ENCODE results near the gene CEMIP2. TPM values are rescaled to one million over a fixed set of nuclear protein-coding genes. Genes with fewer than 3 reads are reported as not detected.

Gene CEMIP2
- polyA plus RNA-seq, 3 donors = 11.6 to 58.7 (median 21.4) TPM

DNA sequence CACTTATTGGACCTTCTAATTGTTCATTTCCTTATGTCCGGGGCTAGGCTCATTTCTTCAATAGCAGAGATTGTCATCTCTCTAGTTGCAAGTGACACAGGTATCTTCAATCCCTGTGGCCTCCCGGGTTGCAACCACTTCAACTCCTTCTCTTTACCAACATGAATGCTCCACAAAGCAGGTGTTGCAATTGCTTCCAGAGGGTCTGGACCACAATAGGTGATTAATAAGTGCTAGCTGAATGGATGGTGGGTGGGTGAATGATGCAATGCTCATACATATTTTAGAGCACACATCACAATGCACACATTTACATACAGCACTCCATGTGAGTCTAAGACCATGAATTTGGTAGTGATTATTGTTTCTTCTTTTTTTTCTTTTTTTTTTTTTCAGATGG is 2.6 kb downstream of the CEMIP2 start:
- Histone ChIP-seq H3K9me3 (replicated peaks in 1 of 2; ENCODE audit: control insufficient read depth in 1 of 2, insufficient read depth in 1 of 2, low read length in 2 of 2) (no peaks in the 10 kb centered on the region), H3K4me2 (replicated peaks; ENCODE audit: extremely low read depth, low read length, poor library complexity, severe bottlenecking) (peak overlapping the region; percentile 92), H3K27me3 (ENCODE audit: control insufficient read depth in 2 of 2, insufficient read depth in 2 of 2, low read length in 2 of 2) (peaks cover 3 to 4% of the 10 kb centered on the region in 2 donors), H4K20me1 (ENCODE audit: insufficient read depth, low read length) (peaks cover 73% of the 10 kb centered on the region), H3K4me1 (ENCODE audit: control insufficient read depth in 1 of 2, insufficient read depth in 2 of 2, low read length in 2 of 2) (peaks cover 49 to 52% of the 10 kb centered on the region in 2 donors), H3K36me3 (replicated peaks in 1 of 2; ENCODE audit: control insufficient read depth in 1 of 2, insufficient read depth in 2 of 2, low read length in 2 of 2) (no peaks in the 10 kb centered on the region), H3K79me2 (ENCODE audit: insufficient read depth, low read length) (peaks cover 73% of the 10 kb centered on the region), H3K9ac (ENCODE audit: insufficient read depth, low read length, poor library complexity, severe bottlenecking) (no peak overlapping the region), H2AFZ (ENCODE audit: insufficient read depth, low read depth, low read length, poor library complexity, severe bottlenecking) (no peak overlapping the region), H3K27ac (ENCODE audit: low read depth in 1 of 2, low read length in 2 of 2) (no peak overlapping the region), H3K4me3 (replicated peaks in 1 of 3; ENCODE audit: low read depth in 2 of 3, low read length in 3 of 3) (peak overlapping the region in 1 of 3 experiments; percentile 96)
- TF ChIP-seq, protein P1, sequence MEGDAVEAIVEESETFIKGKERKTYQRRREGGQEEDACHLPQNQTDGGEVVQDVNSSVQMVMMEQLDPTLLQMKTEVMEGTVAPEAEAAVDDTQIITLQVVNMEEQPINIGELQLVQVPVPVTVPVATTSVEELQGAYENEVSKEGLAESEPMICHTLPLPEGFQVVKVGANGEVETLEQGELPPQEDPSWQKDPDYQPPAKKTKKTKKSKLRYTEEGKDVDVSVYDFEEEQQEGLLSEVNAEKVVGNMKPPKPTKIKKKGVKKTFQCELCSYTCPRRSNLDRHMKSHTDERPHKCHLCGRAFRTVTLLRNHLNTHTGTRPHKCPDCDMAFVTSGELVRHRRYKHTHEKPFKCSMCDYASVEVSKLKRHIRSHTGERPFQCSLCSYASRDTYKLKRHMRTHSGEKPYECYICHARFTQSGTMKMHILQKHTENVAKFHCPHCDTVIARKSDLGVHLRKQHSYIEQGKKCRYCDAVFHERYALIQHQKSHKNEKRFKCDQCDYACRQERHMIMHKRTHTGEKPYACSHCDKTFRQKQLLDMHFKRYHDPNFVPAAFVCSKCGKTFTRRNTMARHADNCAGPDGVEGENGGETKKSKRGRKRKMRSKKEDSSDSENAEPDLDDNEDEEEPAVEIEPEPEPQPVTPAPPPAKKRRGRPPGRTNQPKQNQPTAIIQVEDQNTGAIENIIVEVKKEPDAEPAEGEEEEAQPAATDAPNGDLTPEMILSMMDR (IDR thresholded peaks at IDR 0.05) = no peak
- H3K27ac Mint-ChIP-seq = peak overlapping the region in 1 of 7 donors; percentile 17
- peak overlapping the region; percentile 25 to 59 for H3K4me3 Mint-ChIP-seq
- peaks cover 0 to 2% (median 0%) of the 10 kb centered on the region in 7 donors for H3K9me3 Mint-ChIP-seq
- intact Hi-C loops (cut with micrococcal nuclease) = loop anchor here (5.0 kb wide), 4 partner anchors 83 to 163 kb away; partner anchors contain the start of genes ABHD17B (in 1 of the 2) and C9orf85 (in 1 of the 2)
- H3K27me3 Mint-ChIP-seq (ENCODE audit: low read depth in 3 of 3) = peaks cover 9 to 20% (median 12%) of the 10 kb centered on the region in 3 donors
- H3K4me1 Mint-ChIP-seq = peaks cover 67% of the 10 kb centered on the region
- no peak for DNase-seq
- peaks cover 3 to 14% of the 10 kb centered on the region in 2 donors for H3K36me3 Mint-ChIP-seq
- WGBS (ENCODE audit: insufficient coverage) = 13% methylated on average over 1 of the region's 2 CpGs

DNA sequence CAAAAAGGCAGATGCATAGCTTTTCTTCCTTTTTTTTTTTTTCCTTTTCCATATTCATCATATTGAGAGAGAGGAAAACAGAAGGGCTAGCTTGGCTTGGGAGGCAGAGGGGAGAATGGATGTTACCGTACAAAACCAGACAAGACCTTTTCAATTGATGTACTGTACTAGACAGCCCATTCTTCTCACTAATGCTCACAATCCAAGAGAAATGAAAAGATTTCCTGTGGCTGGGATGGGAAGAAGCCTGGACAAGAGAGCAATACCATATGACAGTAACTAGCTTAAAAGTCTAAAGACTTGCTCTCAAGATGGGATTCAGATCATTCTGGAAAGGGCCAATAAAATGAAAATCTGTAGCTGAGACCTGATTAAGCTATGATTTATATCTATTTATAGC is 3.4 kb downstream of the CEMIP2 start:
- Histone ChIP-seq H3K4me3 (replicated peaks in 1 of 3; ENCODE audit: low read depth in 2 of 3, low read length in 3 of 3) (no peak overlapping the region), H3K79me2 (ENCODE audit: insufficient read depth, low read length) (peaks cover 81% of the 10 kb centered on the region), H2AFZ (ENCODE audit: insufficient read depth, low read depth, low read length, poor library complexity, severe bottlenecking) (no peak overlapping the region), H3K36me3 (replicated peaks in 1 of 2; ENCODE audit: control insufficient read depth in 1 of 2, insufficient read depth in 2 of 2, low read length in 2 of 2) (no peaks in the 10 kb centered on the region), H3K4me2 (replicated peaks; ENCODE audit: extremely low read depth, low read length, poor library complexity, severe bottlenecking) (no peak overlapping the region), H3K9ac (ENCODE audit: insufficient read depth, low read length, poor library complexity, severe bottlenecking) (no peak overlapping the region), H3K9me3 (replicated peaks in 1 of 2; ENCODE audit: control insufficient read depth in 1 of 2, insufficient read depth in 1 of 2, low read length in 2 of 2) (no peaks in the 10 kb centered on the region), H3K4me1 (ENCODE audit: control insufficient read depth in 1 of 2, insufficient read depth in 2 of 2, low read length in 2 of 2) (peaks cover 49 to 52% of the 10 kb centered on the region in 2 donors), H3K27ac (ENCODE audit: low read depth in 1 of 2, low read length in 2 of 2) (no peak overlapping the region), H3K27me3 (ENCODE audit: control insufficient read depth in 2 of 2, insufficient read depth in 2 of 2, low read length in 2 of 2) (peaks cover under 1 to 2% of the 10 kb centered on the region in 2 donors), H4K20me1 (ENCODE audit: insufficient read depth, low read length) (peaks cover 81% of the 10 kb centered on the region)
- Mint-ChIP-seq H3K36me3 (peaks cover 3 to 18% of the 10 kb centered on the region in 2 donors), H3K4me3 (peak overlapping the region in 1 of 2 donors; percentile 2), H3K4me1 (peaks cover 65% of the 10 kb centered on the region), H3K27ac (no peak overlapping the region), H3K9me3 (peaks cover 0 to 2% (median 0%) of the 10 kb centered on the region in 7 donors), H3K27me3 (ENCODE audit: low read depth in 3 of 3) (peaks cover 7 to 16% (median 7%) of the 10 kb centered on the region in 3 donors)
- DNase-seq = no peak
- TF ChIP-seq, protein P1 (IDR thresholded peaks at IDR 0.05) = no peak
- intact Hi-C loops (cut with micrococcal nuclease) = loop anchor here (5.0 kb wide), 4 partner anchors 83 to 163 kb away; partner anchors contain the start of genes ABHD17B (in 1 of the 2) and C9orf85 (in 1 of the 2)
- WGBS (ENCODE audit: insufficient coverage) = no CpG with 5 or more reads among the region's 1 CpG
